ENCODE results near the gene KIF16B.

- TF ChIP-seq, protein P1, sequence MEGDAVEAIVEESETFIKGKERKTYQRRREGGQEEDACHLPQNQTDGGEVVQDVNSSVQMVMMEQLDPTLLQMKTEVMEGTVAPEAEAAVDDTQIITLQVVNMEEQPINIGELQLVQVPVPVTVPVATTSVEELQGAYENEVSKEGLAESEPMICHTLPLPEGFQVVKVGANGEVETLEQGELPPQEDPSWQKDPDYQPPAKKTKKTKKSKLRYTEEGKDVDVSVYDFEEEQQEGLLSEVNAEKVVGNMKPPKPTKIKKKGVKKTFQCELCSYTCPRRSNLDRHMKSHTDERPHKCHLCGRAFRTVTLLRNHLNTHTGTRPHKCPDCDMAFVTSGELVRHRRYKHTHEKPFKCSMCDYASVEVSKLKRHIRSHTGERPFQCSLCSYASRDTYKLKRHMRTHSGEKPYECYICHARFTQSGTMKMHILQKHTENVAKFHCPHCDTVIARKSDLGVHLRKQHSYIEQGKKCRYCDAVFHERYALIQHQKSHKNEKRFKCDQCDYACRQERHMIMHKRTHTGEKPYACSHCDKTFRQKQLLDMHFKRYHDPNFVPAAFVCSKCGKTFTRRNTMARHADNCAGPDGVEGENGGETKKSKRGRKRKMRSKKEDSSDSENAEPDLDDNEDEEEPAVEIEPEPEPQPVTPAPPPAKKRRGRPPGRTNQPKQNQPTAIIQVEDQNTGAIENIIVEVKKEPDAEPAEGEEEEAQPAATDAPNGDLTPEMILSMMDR (IDR thresholded peaks at IDR 0.05; ENCODE audit: insufficient read depth, low read length) = no peak
- TF ChIP-seq GABPA (IDR thresholded peaks at IDR 0.05; ENCODE audit: low read depth) (no peak), POLR2AphosphoS5 (IDR thresholded peaks at IDR 0.05; ENCODE audit: low read depth) (no peak), REST (IDR thresholded peaks at IDR 0.05; ENCODE audit: insufficient replicate concordance, low read depth) (no peak)
Observed at GRCh38 chr20:16617056-16617455, 43.8 kb upstream of the KIF16B start.
